Mammary microvascular endothelial cell (primary cell): ENCODE data around the gene KRTAP19-8. TPM values are rescaled to one million over a fixed set of nuclear protein-coding genes. Genes with fewer than 3 reads are reported as not detected.

Source experiments
- total RNA-seq: library from RNA; depleted of rRNA; stranded (reverse); fragments of >200 nt; gene quantifications from 2 replicates; pipeline ENCODE4 v1.2.3, GENCODE V29; 2015

Gene KRTAP19-8, protein sequence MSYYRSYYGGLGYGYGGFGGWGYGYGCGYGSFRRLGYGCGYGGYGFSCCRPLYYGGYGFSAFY
- total RNA-seq = not detected in 2 replicates

DNA sequence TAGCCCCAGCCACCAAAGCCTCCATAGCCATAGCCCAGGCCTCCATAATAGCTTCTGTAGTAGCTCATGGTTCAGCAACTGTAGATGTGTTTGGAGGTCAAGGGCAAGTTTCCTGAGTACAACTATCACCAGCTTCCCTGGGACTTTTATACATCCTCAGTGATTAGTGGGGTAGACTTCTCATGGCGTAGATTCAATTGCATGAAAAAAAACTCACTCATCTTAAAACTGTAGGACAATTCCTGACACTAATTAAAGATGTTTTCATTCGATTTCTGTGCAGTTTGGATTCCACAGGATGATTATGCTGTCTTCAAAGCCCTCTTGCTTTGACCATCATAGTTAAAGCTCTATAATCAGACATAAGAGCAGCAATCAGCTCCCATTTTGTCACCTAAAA, at the start of gene KRTAP19-8:
Gene KRTAP19-8, minus strand, starts transcription at position 101 of the 400 bp plus-strand sequence. Its CDS starts 33 bp downstream, at position 68.

Other genes with a start within 250 kb of the KRTAP19-8 start
- gene KRTAP8-1, start 225.2 kb downstream of the KRTAP19-8 start, total RNA-seq = not detected in 2 replicates
- not detected in 2 replicates for gene KRTAP7-1, start 208.7 kb downstream of the KRTAP19-8 start, total RNA-seq
- gene KRTAP11-1, start 156.9 kb downstream of the KRTAP19-8 start, total RNA-seq = not detected in 2 replicates